Thyroid gland (tissue), 4 donors: ENCODE results near the gene STUB1.

Experiments
- CTCF ChIP-seq, 6 experiments: fragments of 200-600 bp in 3 of 6; fragments of 450-650 bp in 3 of 6; sonication (generic) in 3 of 6; IDR thresholded peaks; one replicate each; pipeline ENCODE4 v1.5.1; 2016 to 2019; ENCODE audit warnings: antibody characterized with exemption in 6 of 6, mild to moderate bottlenecking in 2 of 6, inconsistent platforms in 1 of 6, moderate library complexity in 1 of 6
- POLR2A ChIP-seq, 2 donors: fragments of 450-650 bp; IDR thresholded peaks; one replicate each; pipeline ENCODE4 v1.6.1; 2017; ENCODE audit warnings: antibody characterized with exemption in 2 of 2, mild to moderate bottlenecking in 2 of 2, moderate library complexity in 1 of 2

- TF ChIP-seq CTCF (IDR thresholded peaks at IDR 0.05), result no peak
- TF ChIP-seq POLR2A (IDR thresholded peaks at IDR 0.05), result no peak
Measured at GRCh38 chr16:638034-638543, 42.1 kb upstream of the STUB1 start.
